PC-3 (cell line): ENCODE data around the gene ACADSB. TPM values are rescaled to one million over a fixed set of nuclear protein-coding genes. Genes with fewer than 3 reads are reported as not detected.
A peak's percentile ranks its signal among the peaks of the same experiment; 100 is the strongest.

Source experiments
- ATAC-seq: fragments of 200-7000 bp; cut with Tn5 transposase; 2 replicates; pipeline ENCODE4 v1.9.1; 2020; ENCODE audit warnings: mild to moderate bottlenecking, moderate library complexity
- BruUV-seq: library from RNA; stranded (reverse); fragments of 400-500 nt; replicated peaks from 2 replicates; lab custom pipeline; 2021; lab: Mats Ljungman, UMichigan
- CTCF ChIA-PET: fragments of 300-600 bp; sonication (Branson Sonifier 250); formaldehyde crosslinking; loops from one replicate; lab custom pipeline; 2022; ENCODE audit warnings: antibody characterized with exemption; lab: Charles Lee
- POLR2A ChIA-PET: fragments of 300-600 bp; sonication (Branson Sonifier 250); formaldehyde crosslinking; loops from one replicate; lab custom pipeline; 2022; ENCODE audit warnings: antibody characterized with exemption; ENCODE audit not compliant: unreplicated experiment; lab: Charles Lee
- DNase-seq: peaks from one replicate; pipeline ENCODE4 v3.0.0-alpha.2; 2015
- H2AFZ ChIP-seq: fragments of 300-600 bp; sonication (generic); 2 replicates; pipeline ENCODE4 v1.6.0; 2016; ENCODE audit warnings: antibody characterized with exemption, low read length
- H3F3A ChIP-seq: fragments of 300-600 bp; sonication (generic); one replicate; pipeline ENCODE4 v1.6.0; 2017; ENCODE audit warnings: antibody characterized with exemption, low read length, control low read depth, mild to moderate bottlenecking; ENCODE audit not compliant: unreplicated experiment
- H3K27ac ChIP-seq: fragments of 300-600 bp; sonication (generic); 2 replicates; pipeline ENCODE4 v1.5.1; 2016; ENCODE audit warnings: mild to moderate bottlenecking, low read length
- H3K27me3 ChIP-seq: fragments of 300-600 bp; sonication (generic); 2 replicates; pipeline ENCODE4 v1.6.1; 2016; ENCODE audit warnings: low read length, mixed read lengths
- H3K36me3 ChIP-seq: fragments of 300-600 bp; sonication (generic); 2 replicates; pipeline ENCODE4 v1.6.1; 2016; ENCODE audit warnings: low read depth, mixed run types, low read length, mixed read lengths
- H3K4me1 ChIP-seq: fragments of 300-600 bp; sonication (generic); 2 replicates; pipeline ENCODE4 v1.5.1; 2016; ENCODE audit warnings: low read length; ENCODE audit not compliant: insufficient read depth
- H3K4me2 ChIP-seq: fragments of 300-600 bp; sonication (generic); 2 replicates; pipeline ENCODE4 v1.6.0; 2016; ENCODE audit warnings: low read length
- H3K4me3 ChIP-seq: fragments of 300-600 bp; sonication (generic); 2 replicates; pipeline ENCODE4 v1.5.1; 2016; ENCODE audit warnings: mild to moderate bottlenecking, low read length, mixed read lengths
- H3K79me2 ChIP-seq: fragments of 300-600 bp; sonication (generic); 2 replicates; pipeline ENCODE4 v1.6.1; 2017; ENCODE audit warnings: low read length, mixed read lengths
- H3K9ac ChIP-seq: fragments of 300-600 bp; sonication (generic); 2 replicates; pipeline ENCODE4 v1.6.0; 2016; ENCODE audit warnings: mild to moderate bottlenecking, low read length
- H3K9me2 ChIP-seq: fragments of 300-600 bp; sonication (generic); replicated peaks from 2 replicates; pipeline ENCODE4 v1.6.1; 2016; ENCODE audit warnings: mixed run types, low read length, mixed read lengths
- H3K9me3 ChIP-seq: fragments of 300-600 bp; sonication (generic); 2 replicates; pipeline ENCODE4 v1.6.1; 2016; ENCODE audit warnings: low read length, mixed read lengths
- H4K20me1 ChIP-seq: fragments of 300-600 bp; sonication (generic); 2 replicates; pipeline ENCODE4 v1.6.1; 2016; ENCODE audit warnings: low read length, mixed read lengths
- EZH2 ChIP-seq: fragments of 300-600 bp; sonication (generic); IDR thresholded peaks from one replicate; pipeline ENCODE4 v1.6.1; 2017; ENCODE audit warnings: antibody characterized with exemption, mild to moderate bottlenecking, low read length; ENCODE audit not compliant: unreplicated experiment
- EZH2phosphoT487 ChIP-seq: fragments of 300-600 bp; sonication (generic); IDR thresholded peaks from 2 replicates; pipeline ENCODE4 v1.6.1; 2018; ENCODE audit warnings: mild to moderate bottlenecking, antibody characterized with exemption, low read length, borderline replicate concordance
- intact Hi-C: fragments of 100-400 bp; cut with micrococcal nuclease; formaldehyde crosslinking; loops from 2 replicates; pipeline ENCODE4 v1.9.0; 2023
- total RNA-seq: library from RNA; depleted of rRNA; stranded (reverse); fragments of >200 nt; gene quantifications from 2 replicates; pipeline ENCODE4 v1.2.3, GENCODE V29; 2014
- TF ChIP-seq, protein P1 (sequence below): fragments of 300-600 bp; sonication (generic); conservative IDR thresholded peaks from 2 replicates; pipeline ENCODE4 v1.5.1; 2017; ENCODE audit warnings: antibody characterized with exemption, low read depth, mild to moderate bottlenecking, low read length

Gene ACADSB
- total RNA-seq, 1 experiment from 2014 or later, result 3.2 TPM

DNA sequence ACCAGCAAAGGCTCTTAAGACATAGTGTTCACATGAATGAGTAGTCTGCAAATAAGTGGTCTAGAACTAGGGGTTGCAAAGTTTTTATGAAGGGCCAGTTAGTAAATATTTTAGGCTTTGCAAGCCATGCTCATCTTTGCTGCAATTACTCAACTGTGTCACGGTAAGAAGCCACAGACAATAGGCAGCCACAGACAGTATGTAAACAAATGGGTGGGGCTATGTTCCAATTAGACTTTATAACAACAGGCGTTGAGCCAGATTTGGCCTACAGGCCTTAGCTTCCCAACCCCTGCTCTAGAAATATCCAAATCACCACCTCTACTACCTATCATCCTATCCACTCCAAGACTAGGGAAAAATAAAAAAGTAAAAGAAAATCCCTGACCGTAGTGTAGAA lies 9.5 kb upstream of the ACADSB start:
- Histone ChIP-seq H3K36me3 (no peaks in the 10 kb centered on the region), H4K20me1 (no peaks in the 10 kb centered on the region), H3K4me3 (no peak overlapping the region), H3K27me3 (no peaks in the 10 kb centered on the region), H3K9me2 (no peaks in the 10 kb centered on the region), H3K4me1 (peaks cover 5% of the 10 kb centered on the region; the same call in 1 of the 2 replicates), H3K9me3 (no peaks in the 10 kb centered on the region), H3K9ac (no peak overlapping the region), H3K4me2 (no peak overlapping the region), H2AFZ (no peak overlapping the region), H3K79me2 (peaks cover 34% of the 10 kb centered on the region), H3F3A (no peaks in the 10 kb centered on the region), H3K27ac (no peak overlapping the region)
- BruUV-seq, result no TSS peak
- DNase-seq, result peak; percentile 5
- CTCF ChIA-PET, result no interaction called here
- intact Hi-C loops, result no loop called here
- POLR2A ChIA-PET, result no interaction called here
- TF ChIP-seq EZH2phosphoT487 (no peak), EZH2 (no peak)
- TF ChIP-seq, protein P1, sequence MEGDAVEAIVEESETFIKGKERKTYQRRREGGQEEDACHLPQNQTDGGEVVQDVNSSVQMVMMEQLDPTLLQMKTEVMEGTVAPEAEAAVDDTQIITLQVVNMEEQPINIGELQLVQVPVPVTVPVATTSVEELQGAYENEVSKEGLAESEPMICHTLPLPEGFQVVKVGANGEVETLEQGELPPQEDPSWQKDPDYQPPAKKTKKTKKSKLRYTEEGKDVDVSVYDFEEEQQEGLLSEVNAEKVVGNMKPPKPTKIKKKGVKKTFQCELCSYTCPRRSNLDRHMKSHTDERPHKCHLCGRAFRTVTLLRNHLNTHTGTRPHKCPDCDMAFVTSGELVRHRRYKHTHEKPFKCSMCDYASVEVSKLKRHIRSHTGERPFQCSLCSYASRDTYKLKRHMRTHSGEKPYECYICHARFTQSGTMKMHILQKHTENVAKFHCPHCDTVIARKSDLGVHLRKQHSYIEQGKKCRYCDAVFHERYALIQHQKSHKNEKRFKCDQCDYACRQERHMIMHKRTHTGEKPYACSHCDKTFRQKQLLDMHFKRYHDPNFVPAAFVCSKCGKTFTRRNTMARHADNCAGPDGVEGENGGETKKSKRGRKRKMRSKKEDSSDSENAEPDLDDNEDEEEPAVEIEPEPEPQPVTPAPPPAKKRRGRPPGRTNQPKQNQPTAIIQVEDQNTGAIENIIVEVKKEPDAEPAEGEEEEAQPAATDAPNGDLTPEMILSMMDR, result no peak
- peak; percentile 43 for ATAC-seq

DNA sequence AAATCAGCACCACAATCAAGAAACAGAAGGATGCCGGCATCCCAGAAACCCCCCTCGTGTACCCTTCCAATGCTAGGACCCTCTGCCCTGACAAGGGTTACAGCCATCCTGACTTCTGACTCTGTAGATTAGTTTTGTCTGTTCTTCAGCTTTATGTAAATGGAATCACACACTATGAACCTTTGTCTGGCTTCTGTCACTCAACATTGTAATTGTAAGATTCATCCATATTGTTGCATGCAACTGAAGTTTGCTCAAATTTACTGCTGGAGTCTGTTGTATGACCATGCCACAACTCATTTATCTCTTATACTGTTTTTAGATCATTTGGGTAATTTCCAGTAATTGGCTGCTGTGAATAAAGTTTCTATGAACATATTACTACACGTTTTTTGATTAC lies 8.7 kb upstream of the ACADSB start:
- Histone ChIP-seq H4K20me1 (no peaks in the 10 kb centered on the region), H3K4me3 (no peak overlapping the region)

GRCh38 chr10:123001370-123001769 lies 7.4 kb upstream of the ACADSB start:
- no peaks in the 10 kb centered on the region for H3K9me2 ChIP-seq
- ChIA-PET POLR2A (no interaction called here), CTCF (no interaction called here)
- H3K36me3 ChIP-seq, result no peaks in the 10 kb centered on the region
- no peak for DNase-seq
- no peak overlapping the region for H3K9ac ChIP-seq
- no peaks in the 10 kb centered on the region for H3K27me3 ChIP-seq
- no TSS peak for BruUV-seq
- H3K4me2 ChIP-seq, result no peak overlapping the region
- H3K9me3 ChIP-seq, result no peaks in the 10 kb centered on the region
- no peaks in the 10 kb centered on the region for H4K20me1 ChIP-seq
- intact Hi-C loops, result no loop called here
- H2AFZ ChIP-seq, result no peak overlapping the region
- no peak overlapping the region for H3K4me3 ChIP-seq
- no peak for ATAC-seq
- TF ChIP-seq EZH2phosphoT487 (no peak), EZH2 (no peak)
- TF ChIP-seq, protein P1, result no peak
- peaks cover 54% of the 10 kb centered on the region for H3K79me2 ChIP-seq
- no peak overlapping the region for H3K27ac ChIP-seq
- peaks cover 5% of the 10 kb centered on the region; the same call in 1 of the 2 replicates for H3K4me1 ChIP-seq
- no peaks in the 10 kb centered on the region for H3F3A ChIP-seq

More for the DNA sequence above, 8.7 kb upstream of the ACADSB start:
- Histone ChIP-seq H3K9me2 (no peaks in the 10 kb centered on the region), H3K4me1 (peaks cover 5% of the 10 kb centered on the region; the same call in 1 of the 2 replicates), H3K9ac (no peak overlapping the region), H2AFZ (no peak overlapping the region), H3F3A (no peaks in the 10 kb centered on the region), H3K9me3 (no peaks in the 10 kb centered on the region), H3K27ac (no peak overlapping the region), H3K27me3 (no peaks in the 10 kb centered on the region), H3K36me3 (no peaks in the 10 kb centered on the region), H3K4me2 (no peak overlapping the region), H3K79me2 (peaks cover 42% of the 10 kb centered on the region)
- intact Hi-C loops, result no loop called here
- TF ChIP-seq EZH2 (no peak), EZH2phosphoT487 (no peak)
- TF ChIP-seq, protein P1, result no peak
- no TSS peak for BruUV-seq
- DNase-seq, result no peak
- CTCF ChIA-PET, result no interaction called here
- POLR2A ChIA-PET, result no interaction called here
- no peak for ATAC-seq
